GM10248 (cell line): ENCODE data around the gene CNPY2.
"Not testable (repeated sequence)": the region's sequence is repeated elsewhere in the genome, so short reads cannot be mapped to it uniquely, and the experiment has no call there.

Experiments used
- CTCF ChIA-PET: fragments of 300-600 bp; sonication (Branson Sonifier 250); formaldehyde crosslinking; extraction: SDS; loops from one replicate; lab custom pipeline; 2021; ENCODE audit warnings: antibody characterized with exemption; lab: Yijun Ruan, JAX
- POLR2A ChIA-PET: fragments of 350-650 bp; sonication (Branson Sonifier 250); formaldehyde crosslinking; extraction: SDS; loops from one replicate; lab custom pipeline; 2020; ENCODE audit warnings: antibody characterized with exemption; lab: Yijun Ruan, JAX
- DNase-seq: peaks from one replicate; pipeline ENCODE4 v3.0.0; 2012; ENCODE audit errors: extremely low spot score
- TF ChIP-seq, protein P1 (sequence below): IDR thresholded peaks from 2 replicates; pipeline ENCODE4 v1.5.1; 2012; ENCODE audit warnings: mild to moderate bottlenecking, low read depth; ENCODE audit errors: extremely low read depth, missing control alignments, control extremely low read depth

The CNPY2 gene

DNA sequence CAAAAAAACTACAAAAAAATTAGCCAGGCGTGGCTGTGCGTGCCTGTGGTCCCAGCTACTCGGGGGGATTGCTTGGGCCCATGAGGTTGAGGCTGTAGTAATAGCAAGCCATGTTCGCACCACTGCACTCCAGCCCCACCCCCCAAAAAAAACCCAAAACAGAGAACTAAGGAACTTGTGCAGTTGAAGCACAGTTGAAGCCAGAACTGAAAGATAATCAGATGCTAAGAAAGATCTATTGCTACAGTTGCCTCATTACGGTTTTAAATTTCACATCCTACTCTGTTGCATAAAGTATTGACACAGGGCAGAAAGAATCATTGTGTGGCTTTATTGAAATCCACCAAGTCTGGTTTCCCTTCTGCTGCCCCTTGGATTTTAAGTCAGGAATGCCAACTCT lies 19.5 kb downstream of the CNPY2 start:
- no peak for DNase-seq

GRCh38 chr12:56293795-56294194 lies 22.0 kb downstream of the CNPY2 start:
- CTCF ChIA-PET: interaction anchor here (1.3 to 1.5 kb wide), 2 partner anchors 22 to 36 kb away, joined by 3 to 4 read pairs; partner anchors contain the start of gene ANKRD52
- TF ChIP-seq, protein P1, sequence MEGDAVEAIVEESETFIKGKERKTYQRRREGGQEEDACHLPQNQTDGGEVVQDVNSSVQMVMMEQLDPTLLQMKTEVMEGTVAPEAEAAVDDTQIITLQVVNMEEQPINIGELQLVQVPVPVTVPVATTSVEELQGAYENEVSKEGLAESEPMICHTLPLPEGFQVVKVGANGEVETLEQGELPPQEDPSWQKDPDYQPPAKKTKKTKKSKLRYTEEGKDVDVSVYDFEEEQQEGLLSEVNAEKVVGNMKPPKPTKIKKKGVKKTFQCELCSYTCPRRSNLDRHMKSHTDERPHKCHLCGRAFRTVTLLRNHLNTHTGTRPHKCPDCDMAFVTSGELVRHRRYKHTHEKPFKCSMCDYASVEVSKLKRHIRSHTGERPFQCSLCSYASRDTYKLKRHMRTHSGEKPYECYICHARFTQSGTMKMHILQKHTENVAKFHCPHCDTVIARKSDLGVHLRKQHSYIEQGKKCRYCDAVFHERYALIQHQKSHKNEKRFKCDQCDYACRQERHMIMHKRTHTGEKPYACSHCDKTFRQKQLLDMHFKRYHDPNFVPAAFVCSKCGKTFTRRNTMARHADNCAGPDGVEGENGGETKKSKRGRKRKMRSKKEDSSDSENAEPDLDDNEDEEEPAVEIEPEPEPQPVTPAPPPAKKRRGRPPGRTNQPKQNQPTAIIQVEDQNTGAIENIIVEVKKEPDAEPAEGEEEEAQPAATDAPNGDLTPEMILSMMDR: no peak
- DNase-seq: no peak
- POLR2A ChIA-PET: no interaction called here

More for the DNA sequence above, 19.5 kb downstream of the CNPY2 start:
- TF ChIP-seq, protein P1: no peak
- ChIA-PET CTCF (interaction anchor here (1.2 to 1.3 kb wide), 3 partner anchors 10 to 168 kb away, joined by 3 read pairs; no protein-coding TSS in a partner anchor), POLR2A (no interaction called here)

DNA sequence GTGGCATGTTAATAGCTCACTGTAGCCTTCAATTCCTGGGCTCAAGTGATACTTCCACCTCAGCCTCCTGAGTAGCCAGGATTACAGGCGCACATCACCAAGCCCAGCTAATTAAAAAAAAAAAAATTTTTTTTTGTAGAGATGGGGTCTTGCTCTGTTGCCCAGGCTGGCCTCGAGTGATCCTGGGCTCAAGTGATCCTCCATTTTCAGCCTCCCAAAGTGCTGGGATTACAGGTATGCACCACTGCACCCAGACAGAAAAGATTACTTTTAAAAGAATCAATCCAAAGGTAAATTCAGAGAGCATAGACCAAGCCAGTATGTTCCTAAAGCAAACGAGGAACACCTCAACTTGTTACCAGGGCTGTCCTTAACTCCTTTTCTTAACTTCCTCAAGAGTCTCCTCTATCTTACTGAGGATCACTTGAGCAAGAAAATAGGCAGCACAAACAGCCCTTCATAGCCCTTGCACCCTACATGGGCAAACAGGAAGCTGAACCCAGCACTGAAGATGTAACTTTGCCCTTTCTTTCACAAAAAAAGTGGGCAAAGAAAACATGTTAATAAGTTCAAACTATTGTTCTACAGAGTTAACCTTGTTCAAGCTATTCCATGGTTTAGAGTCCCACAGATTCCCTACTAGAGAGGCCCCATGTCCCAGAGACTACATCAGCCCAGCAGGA lies 26.9 kb downstream of the CNPY2 start:
- TF ChIP-seq, protein P1: no peak
- POLR2A ChIA-PET: no interaction called here
- DNase-seq: no peak
- CTCF ChIA-PET: interaction anchor here (0.7 to 5.6 kb wide), 5 partner anchors 10 to 176 kb away, joined by 3 to 33 read pairs (median 3); partner anchors contain the start of genes ANKRD52 and COQ10A

- TF ChIP-seq, protein P1: no peak
- CTCF ChIA-PET: interaction anchor here (0.8 to 5.6 kb wide), 9 partner anchors 11 to 178 kb away, joined by 3 to 33 read pairs (median 4); partner anchors contain the start of genes COQ10A and SMARCC2
- POLR2A ChIA-PET: interaction anchor here (0.6 kb wide), 1 partner anchor 90 kb away, joined by 7 read pairs; no protein-coding TSS in a partner anchor
- DNase-seq: no peak
Measured at GRCh38 chr12:56286044-56286830, 29.6 kb downstream of the CNPY2 start.

DNA sequence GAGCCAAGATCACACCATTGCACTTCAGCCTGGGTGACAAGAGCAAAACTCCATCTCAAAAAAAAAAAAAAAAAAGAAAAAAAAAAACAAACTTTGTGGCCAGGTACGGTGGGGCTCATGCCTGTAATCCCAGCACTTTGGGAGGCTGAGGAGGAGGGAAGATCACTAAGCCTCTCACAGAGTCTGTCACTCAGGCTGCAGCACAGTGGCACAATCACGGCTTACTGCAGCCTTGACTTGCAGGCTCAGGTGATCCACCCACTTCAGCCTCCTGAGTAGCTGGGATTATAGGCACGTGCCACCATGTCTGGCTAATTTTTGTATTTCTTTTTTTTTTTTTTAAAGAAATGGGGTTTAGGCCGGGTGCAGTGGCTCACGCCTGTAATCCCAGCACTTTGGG lies 31.5 kb downstream of the CNPY2 start:
- CTCF ChIA-PET: interaction anchor here (0.9 to 2.0 kb wide), 3 partner anchors 17 to 95 kb away, joined by 3 to 6 read pairs (median 5); partner anchors contain the start of genes COQ10A and SMARCC2
- not testable (repeated sequence) for DNase-seq
- POLR2A ChIA-PET: interaction anchor here (0.7 kb wide), 2 partner anchors 17 kb away, joined by 4 read pairs; no protein-coding TSS in a partner anchor

GRCh38 chr12:56282579-56282978 lies 33.2 kb downstream of the CNPY2 start:
- TF ChIP-seq, protein P1: no peak
- DNase-seq: no peak
- POLR2A ChIA-PET: no interaction called here
- CTCF ChIA-PET: interaction anchor here (1.2 to 1.6 kb wide), 2 partner anchors 16 to 24 kb away, joined by 3 to 5 read pairs; partner anchors contain the start of genes ANKRD52 and COQ10A
